GM18511 (cell line): ENCODE data around the gene ADCY10.
"Not testable (repeated sequence)": the region's sequence is repeated elsewhere in the genome, so short reads cannot be mapped to it uniquely, and the experiment has no call there.

Experiments used
- ATAC-seq: cut with Tn5 transposase; IDR thresholded peaks from one replicate; pipeline ENCODE4 v1.9.1; 2021; ENCODE audit warnings: mild to moderate bottlenecking, moderate library complexity; ENCODE audit not compliant: unreplicated experiment

ADCY10 gene

DNA sequence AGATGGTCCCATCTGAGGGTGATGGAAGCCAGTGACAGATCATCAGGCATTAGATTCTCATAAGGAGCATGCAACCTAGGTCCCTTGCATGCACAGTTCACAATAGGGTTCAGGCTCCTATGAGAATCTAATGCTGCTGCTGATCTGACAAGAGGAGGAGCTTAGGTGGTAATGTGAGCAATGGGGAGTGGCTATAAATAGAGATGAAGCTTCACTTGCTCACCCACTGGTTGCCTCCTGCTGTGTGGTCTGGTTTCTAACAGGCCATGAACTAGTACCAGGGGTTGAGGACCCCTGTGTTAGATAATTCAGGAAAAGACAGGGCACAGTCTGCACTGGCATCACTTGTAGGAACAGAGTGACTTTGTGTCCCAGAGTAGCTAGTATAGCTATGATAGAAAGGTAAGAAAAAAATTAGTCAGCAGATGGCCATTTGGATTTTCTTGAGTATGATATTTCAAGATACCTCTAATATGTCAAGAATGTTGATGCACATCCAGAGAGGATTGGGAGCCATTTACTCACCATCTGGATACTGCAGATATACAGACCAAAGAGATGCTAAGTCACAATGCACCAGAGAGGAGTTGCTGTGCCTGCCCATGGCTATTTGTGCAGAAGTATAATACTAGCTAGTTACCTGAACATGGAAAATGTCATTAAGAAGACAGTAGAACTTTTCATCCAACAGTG is 53.6 kb downstream of the ADCY10 start:
- ATAC-seq = no peak

GRCh38 chr1:167856711-167857418 is 57.1 kb downstream of the ADCY10 start:
- no peak for ATAC-seq

DNA sequence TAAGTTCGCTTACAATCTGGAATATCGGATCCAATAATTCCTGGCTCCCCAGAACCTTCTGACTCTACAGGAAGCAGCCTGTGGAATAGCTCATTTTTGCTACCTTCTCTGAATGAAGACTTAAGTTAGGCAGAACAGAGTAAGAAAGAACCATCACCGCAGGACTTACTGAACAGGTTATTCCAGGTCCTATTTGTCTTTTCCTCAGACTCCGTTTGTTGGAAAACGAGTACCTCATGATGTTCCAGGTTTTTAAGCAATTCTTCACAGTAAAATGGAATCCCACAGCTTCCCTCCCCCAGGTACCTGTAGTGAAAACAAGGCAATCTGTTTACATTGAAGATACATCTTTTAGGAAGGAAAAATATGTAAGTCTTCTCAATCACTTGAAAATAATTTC is 59.8 kb downstream of the ADCY10 start:
- no peak for ATAC-seq

DNA sequence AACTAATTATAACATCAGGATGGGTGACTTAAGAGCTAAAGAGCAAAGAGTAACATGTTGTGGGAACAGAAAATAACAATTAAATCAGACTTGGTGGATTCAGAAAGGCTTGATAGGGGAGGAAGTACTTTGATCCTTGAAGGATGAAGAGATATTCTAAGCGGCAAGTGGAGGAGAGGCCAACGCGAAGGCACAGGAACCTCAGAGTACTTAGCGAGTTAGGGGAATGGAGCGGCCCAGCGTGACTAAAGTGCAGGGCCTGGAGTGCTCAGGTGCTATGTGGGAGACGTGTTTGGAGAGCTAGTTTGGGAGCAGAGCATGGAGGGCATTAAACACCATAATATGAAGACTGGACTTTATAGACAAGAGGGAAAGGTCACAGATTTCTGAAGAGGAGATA is 64.3 kb downstream of the ADCY10 start:
- no peak for ATAC-seq

DNA sequence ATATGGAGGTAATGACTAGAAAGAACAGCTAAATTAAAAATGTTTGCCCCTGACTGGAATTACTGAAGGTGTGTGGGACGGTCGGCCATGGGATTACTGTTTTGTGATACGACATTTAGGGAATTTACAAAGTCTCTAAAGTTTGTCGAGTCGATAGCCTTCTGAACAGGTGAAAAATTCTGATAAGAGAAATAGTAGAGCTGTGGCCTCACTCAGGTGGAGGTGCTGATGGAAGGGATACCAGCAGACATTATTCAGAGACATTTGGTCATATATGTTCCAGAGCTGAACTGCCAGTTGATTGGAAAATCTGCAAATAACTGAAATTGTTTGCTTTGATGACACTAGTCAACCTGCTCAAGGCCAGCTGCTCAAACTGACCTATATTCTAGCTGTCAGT is 71.1 kb downstream of the ADCY10 start:
- no peak for ATAC-seq

DNA sequence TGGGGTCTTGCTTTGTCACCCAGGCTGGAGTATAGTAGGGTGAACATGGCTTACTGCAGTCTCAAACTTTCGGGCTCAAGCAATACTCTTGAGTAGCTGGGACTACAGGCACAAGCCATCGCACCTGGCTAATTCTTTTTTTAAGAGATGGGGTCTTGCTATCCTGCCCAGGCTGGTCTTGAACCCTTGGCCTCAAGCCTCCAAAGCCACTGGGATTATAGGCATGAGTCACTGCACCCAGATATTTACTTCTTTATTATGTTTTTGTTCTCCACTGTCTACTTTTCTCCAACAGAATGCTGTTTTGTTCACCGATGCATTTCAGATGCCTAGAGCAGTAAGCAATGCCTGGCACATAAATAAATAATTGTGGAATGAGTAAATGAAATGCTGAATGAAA is 72.4 kb downstream of the ADCY10 start:
- ATAC-seq = no peak

GRCh38 chr1:167839009-167839408 is 74.9 kb downstream of the ADCY10 start:
- no peak for ATAC-seq

GRCh38 chr1:167837326-167837725 is 76.6 kb downstream of the ADCY10 start:
- ATAC-seq = no peak

GRCh38 chr1:167836197-167836596 is 77.7 kb downstream of the ADCY10 start:
- no peak for ATAC-seq

DNA sequence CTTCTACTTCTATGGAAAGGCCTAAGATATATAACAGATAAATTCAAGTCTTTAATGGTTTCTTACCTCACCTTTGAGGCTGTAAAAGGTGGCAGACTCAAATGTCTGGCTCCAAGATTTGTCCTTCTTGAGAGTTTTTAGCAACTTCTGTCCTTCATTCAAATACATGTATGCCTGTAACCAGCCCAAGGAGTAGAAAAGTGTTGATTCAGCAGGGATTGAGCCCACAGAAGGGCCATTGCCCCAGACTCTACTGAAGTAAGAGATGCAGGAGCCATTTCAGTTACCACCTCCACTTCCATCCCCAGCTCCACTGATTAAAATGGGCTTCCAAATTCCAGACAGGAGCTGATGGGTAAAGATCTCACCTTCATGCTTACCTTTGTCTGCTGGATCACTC is 80.0 kb downstream of the ADCY10 start:
- ATAC-seq = no peak

GRCh38 chr1:167832693-167833092 is 81.2 kb downstream of the ADCY10 start:
- ATAC-seq = no peak

GRCh38 chr1:167830668-167831067 is 83.3 kb downstream of the ADCY10 start:
- not testable (repeated sequence) for ATAC-seq

- no peak for ATAC-seq
Measured at GRCh38 chr1:167829868-167830267, 84.1 kb downstream of the ADCY10 start.

DNA sequence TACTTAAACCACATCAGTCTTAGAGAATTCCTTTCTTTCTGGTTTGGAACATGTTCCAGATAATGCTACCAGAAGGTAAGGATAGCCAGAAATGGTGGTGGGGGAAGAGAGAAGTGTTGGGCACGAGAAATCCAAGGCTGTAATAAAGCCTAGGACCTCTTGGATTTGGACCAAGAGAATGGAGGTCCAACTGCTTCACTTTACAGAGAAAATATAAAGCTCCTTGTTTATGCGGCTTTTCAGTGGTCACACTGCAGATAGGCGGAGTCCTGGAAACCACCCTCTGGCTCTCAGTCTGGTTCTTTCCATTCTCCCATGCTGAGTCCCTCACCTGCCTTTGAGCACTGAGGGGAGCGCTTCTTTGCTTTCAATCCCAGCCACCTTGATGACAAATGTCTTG is 87.8 kb downstream of the ADCY10 start:
- no peak for ATAC-seq

GRCh38 chr1:167825419-167826079 is 88.4 kb downstream of the ADCY10 start:
- no peak for ATAC-seq

DNA sequence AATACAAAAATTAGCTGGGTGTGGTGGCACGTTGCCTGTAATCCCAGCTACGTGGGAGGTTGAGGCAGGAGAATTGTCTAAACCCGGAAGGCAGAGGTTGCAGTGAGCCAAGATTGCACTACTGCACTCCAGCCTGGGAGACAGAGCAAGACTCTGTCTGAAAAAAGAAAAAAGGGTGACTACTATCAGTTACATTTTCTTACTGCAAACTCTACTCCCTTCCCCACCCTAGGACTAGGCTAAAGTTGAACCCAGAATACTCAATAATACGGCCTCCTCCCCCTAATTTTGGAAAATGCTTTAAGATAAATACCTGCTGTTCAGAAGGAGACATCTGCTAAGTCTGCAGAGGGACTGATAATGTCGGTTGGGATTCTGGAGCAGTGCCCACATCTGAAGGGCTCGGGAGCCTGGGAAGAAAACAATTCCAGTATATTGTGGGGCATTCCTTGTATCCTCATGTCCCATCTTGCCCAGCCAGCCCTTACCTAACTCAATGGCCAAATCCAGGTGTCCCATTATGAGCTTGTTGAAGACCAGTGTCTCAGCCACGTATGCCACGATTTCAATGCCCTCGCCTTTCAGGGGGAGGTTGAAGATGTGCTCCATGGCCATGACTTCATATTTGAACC is 89.7 kb downstream of the ADCY10 start:
- ATAC-seq = no peak

DNA sequence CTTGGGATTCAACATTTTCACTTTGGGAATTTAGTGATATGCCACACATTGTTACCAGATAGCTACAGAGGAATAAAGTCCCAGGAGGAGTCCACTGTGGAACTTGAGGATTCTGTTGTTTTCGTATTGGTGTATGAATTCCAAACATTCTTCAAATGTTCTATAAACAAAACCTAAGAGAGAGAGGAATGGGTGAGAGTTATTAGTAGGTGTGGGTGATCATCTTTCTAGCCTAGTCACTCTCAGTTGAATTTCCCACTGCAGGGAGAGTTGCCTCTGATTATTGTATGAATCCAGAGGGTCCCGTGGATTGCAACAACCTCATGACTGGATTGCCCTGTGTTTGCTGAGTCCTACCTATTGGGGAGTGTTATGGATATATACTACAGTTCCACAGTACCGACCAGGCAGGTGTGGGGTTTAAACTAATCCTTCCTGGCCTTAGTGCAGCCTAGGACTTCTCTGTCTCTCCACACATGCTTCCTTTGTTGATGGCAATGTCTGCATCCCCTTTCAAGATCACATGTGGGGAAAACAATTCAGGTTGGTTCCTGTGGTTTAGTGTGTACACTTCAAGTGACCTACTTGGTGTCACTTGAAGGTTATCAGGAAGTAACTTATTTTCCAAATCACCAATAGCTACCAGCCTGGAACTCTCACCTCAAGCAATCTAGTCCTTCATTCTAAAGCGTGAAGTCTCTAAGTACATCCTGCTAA is 91.8 kb downstream of the ADCY10 start:
- ATAC-seq = no peak

GRCh38 chr1:167821356-167821685 is 92.6 kb downstream of the ADCY10 start:
- no peak for ATAC-seq

- no peak for ATAC-seq
Measured at GRCh38 chr1:167820684-167821355, 93.1 kb downstream of the ADCY10 start.

DNA sequence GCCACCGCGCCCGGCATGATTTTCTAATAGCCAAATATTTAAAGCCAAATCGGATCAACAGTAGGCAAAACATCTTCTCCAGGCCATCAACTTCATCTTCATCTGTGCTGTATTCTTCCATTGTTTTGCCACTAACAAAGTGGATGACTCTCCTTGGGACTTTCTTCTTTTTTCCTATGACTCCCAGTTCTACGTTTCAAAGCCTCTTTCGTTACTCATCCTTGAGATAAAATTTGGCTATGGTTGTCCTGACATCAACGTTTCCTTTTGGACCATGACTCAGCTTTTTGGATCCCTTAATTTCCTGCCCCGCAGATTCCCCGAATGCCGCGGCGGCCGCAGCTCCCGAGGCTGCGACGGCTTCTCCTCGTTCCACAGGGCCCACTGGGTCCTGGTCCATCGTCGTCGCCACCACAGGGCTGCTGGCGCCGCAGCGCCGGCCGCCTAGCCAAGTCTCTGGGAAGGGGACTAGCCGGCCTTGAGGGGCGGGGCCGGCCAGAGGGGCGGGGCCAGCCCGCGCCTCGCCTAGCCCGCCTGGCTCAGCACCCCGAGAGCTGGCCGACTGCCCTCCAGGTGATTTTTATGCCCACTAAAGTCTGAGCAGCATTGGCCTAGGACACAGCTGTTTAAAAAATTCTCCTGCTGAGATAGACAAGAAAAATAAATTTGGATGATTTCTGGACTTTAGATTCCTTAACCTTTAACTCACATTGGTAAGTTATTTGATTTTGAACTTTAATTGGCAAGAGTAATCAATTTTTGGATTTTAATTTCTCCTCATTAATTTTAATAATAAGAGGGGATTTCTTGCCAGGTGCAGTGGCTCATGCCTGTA is 93.9 kb downstream of the ADCY10 start:
- ATAC-seq = peak; percentile 68
